ENCODE results near the gene SRRM1.

DNA sequence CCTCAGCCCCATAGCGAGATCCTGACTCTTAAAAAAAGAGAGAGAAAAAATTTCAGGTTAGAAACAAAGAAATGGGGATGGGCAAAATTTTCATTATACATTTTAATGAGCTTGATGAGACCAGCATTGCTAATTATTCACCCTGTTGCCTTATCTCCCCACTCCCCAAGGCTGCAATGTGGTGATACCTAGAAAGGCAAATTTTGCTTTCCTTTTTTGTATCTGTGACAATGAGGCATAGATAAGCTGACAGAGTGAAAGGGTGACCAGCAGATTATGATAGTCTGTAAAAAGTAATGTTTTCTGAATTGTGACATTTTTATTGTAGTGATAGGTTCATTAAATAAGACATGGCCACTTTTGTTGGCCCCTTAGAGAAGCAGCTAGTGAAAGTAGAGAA, 12.9 kb downstream of the SRRM1 start:
- TF ChIP-seq, protein P1, sequence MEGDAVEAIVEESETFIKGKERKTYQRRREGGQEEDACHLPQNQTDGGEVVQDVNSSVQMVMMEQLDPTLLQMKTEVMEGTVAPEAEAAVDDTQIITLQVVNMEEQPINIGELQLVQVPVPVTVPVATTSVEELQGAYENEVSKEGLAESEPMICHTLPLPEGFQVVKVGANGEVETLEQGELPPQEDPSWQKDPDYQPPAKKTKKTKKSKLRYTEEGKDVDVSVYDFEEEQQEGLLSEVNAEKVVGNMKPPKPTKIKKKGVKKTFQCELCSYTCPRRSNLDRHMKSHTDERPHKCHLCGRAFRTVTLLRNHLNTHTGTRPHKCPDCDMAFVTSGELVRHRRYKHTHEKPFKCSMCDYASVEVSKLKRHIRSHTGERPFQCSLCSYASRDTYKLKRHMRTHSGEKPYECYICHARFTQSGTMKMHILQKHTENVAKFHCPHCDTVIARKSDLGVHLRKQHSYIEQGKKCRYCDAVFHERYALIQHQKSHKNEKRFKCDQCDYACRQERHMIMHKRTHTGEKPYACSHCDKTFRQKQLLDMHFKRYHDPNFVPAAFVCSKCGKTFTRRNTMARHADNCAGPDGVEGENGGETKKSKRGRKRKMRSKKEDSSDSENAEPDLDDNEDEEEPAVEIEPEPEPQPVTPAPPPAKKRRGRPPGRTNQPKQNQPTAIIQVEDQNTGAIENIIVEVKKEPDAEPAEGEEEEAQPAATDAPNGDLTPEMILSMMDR (conservative IDR thresholded peaks at IDR 0.05) = no peak
- no peak for TF ChIP-seq EZH2 (IDR thresholded peaks at IDR 0.05; ENCODE audit: low read depth)
